Right lobe of liver (tissue), 6 donors: Measurements from ENCODE around the gene IQSEC1. TPM values are rescaled to one million over a fixed set of nuclear protein-coding genes. Genes with fewer than 3 reads are reported as not detected.

ENCODE experiments used
- ATAC-seq, 4 donors: fragments of 200-7000 bp; cut with Tn5 transposase; one replicate each; pipeline ENCODE4 v1.9.1; 2020; ENCODE audit warnings: mild to moderate bottlenecking in 4 of 4, moderate library complexity in 4 of 4
- DNase-seq, 3 donors: peaks; one replicate each; pipeline ENCODE4 v3.0.0-alpha.2; 2020
- H3K27ac ChIP-seq, 3 donors: fragments of 200-600 bp; one replicate each; pipeline ENCODE4 v1.8.0; 2022
- H3K27me3 ChIP-seq, 2 donors: fragments of 200-600 bp; one replicate each; pipeline ENCODE4 v1.8.0; 2022
- H3K36me3 ChIP-seq, 4 donors: fragments of 200-600 bp; sonication (generic) in 1 of 4; one replicate each; pipeline versions ENCODE4 v1.5.1 to v1.8.0; 2017 to 2022; ENCODE audit warnings: control low read depth in 1 of 4
- H3K4me1 ChIP-seq, 4 donors: fragments of 200-600 bp; sonication (generic) in 1 of 4; one replicate each; pipeline versions ENCODE4 v1.5.1 to v1.8.0; 2017 to 2022; ENCODE audit warnings: control low read depth in 1 of 4
- H3K4me3 ChIP-seq, 3 donors: fragments of 200-600 bp; one replicate each; pipeline ENCODE4 v1.8.0; 2022
- H3K9me3 ChIP-seq, 4 donors: fragments of 200-600 bp; sonication (generic) in 1 of 4; one replicate each; pipeline versions ENCODE4 v1.5.1 to v1.8.0; 2017 to 2022; ENCODE audit warnings: control low read depth in 1 of 4
- CTCF ChIP-seq, 4 donors: fragments of 200-600 bp in 3 of 4; fragments of 450-650 bp in 1 of 4; IDR thresholded peaks; one replicate each; pipeline versions ENCODE4 v1.5.1 to v1.8.0; 2016 to 2022; ENCODE audit warnings: antibody characterized with exemption in 4 of 4, mild to moderate bottlenecking in 2 of 4
- POLR2A ChIP-seq: fragments of 450-650 bp; IDR thresholded peaks from one replicate; pipeline ENCODE4 v1.6.1; 2017; ENCODE audit warnings: antibody characterized with exemption, mild to moderate bottlenecking
- WGBS: methylation state at CpG from one replicate; pipeline ENCODE4 v1.1.6; 2018; ENCODE audit warnings: low coverage, low lambda C conversion rate; ENCODE audit not compliant: insufficient coverage; ENCODE audit errors: missing lambda C conversion rate; 5-methylcytosine and 5-hydroxymethylcytosine counted together
- intact Hi-C, 2 donors: fragments of 100-400 bp; cut with DNase I; formaldehyde crosslinking; loops; one replicate each; pipeline versions ENCODE4 v1.11.2 to v1.14.1; 2022
- total RNA-seq, 6 experiments: library from RNA; depleted of rRNA in 2 of 6; stranded (reverse); fragments of >200 nt in 2 of 6; fragmentation: NEBNext Ultra II Directional in 3 of 6; extraction: Animal tissue kit (Norgen Biotek cat#: 25700) in 3 of 6; gene quantifications; one replicate each; pipeline versions ENCODE4 v1.1.0 to v1.2.4, GENCODE V29; 2016 to 2023
- donor health status: DM: no; HTN: yes; CAD: no.
- donor health status: DM: no; HTN: no; CAD: no.
- donor health status: DM: no; HTN: no; CAD: no.
- donor health status: DM: no; HTN: yes; CAD: no.
- donor health status: DM: no; HTN: yes; CAD: no.

IQSEC1 gene
- total RNA-seq, 6 experiments from 2014 or later, result 32.1 to 61.3 (median 48.9) TPM

DNA sequence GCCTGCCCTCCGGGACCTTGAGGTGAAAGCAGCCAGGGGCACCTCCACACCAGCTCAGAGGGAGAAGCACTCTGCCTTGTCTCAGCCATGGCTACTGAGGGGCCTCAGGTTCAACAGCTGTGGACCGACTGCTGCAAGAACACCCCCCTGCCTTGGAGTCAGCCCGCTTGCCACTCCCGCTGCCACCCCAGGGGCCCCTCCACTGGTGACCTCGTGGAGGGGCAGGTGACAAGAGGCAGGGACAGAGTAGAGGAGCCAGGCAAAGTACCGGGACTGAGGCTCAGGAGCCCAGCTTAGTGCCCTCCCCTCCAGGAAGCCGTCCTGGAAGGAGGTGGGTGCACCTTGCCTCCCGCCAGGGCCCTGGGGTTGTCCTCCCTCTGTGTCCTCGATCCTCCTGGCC is 152.3 kb downstream of the IQSEC1 start:
- ATAC-seq (no peak), DNase-seq (no peak)
- WGBS, result no CpG with 5 or more reads among the region's 9 CpGs
- no peaks in the 10 kb centered on the region for H3K27me3 ChIP-seq
- intact Hi-C loops, result no loop called here
- no peaks in the 10 kb centered on the region for H3K4me1 ChIP-seq
- TF ChIP-seq POLR2A, result no peak
- no peak for TF ChIP-seq CTCF (IDR thresholded peaks at IDR 0.05)
- no peak overlapping the region for H3K27ac ChIP-seq
- H3K4me3 ChIP-seq, result no peak overlapping the region
- no peaks in the 10 kb centered on the region for H3K9me3 ChIP-seq
- peaks cover 0 to 83% (median 24%) of the 10 kb centered on the region in 4 donors for H3K36me3 ChIP-seq

- ATAC-seq (peak in 2 of 4 donors; percentile 3 to 5), DNase-seq (no peak)
- TF ChIP-seq CTCF (IDR thresholded peaks at IDR 0.05) (no peak), POLR2A (no peak)
- no peak overlapping the region for H3K4me3 ChIP-seq
- no peaks in the 10 kb centered on the region for H3K27me3 ChIP-seq
- peaks cover 0 to 81% (median 25%) of the 10 kb centered on the region in 4 donors for H3K36me3 ChIP-seq
- no peaks in the 10 kb centered on the region for H3K4me1 ChIP-seq
- intact Hi-C loops, result loop anchor here in 1 of 2 donors (10.0 kb wide), 1 partner anchor 66 kb away; no protein-coding TSS in a partner anchor
- no peaks in the 10 kb centered on the region for H3K9me3 ChIP-seq
- no peak overlapping the region for H3K27ac ChIP-seq
- WGBS, result 92% methylated on average over 2 of the region's 10 CpGs
Observed at GRCh38 chr3:12919205-12919604, 154.0 kb downstream of the IQSEC1 start.

DNA sequence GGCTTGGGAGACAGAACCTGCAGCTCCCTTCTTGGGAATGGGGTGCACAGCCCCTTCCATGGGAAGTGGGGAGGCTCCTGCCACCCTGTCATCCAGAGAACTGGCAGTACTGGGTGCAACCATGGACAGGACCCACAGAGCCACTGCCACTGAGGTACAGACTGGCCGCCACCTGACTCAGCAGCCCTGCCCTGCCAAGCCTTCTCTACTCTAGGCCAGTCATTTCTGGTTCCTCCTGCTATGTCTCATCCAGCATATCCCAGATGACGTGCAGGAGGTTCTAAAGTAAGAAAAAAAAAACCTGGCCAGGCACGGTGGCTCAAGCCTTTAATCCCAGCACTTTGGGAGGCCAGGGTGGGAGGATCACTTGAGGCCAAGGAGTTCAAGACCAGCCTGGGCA is 155.0 kb downstream of the IQSEC1 start:
- H3K4me3 ChIP-seq, result no peak overlapping the region
- no peaks in the 10 kb centered on the region for H3K27me3 ChIP-seq
- no peak for DNase-seq
- H3K4me1 ChIP-seq, result no peaks in the 10 kb centered on the region
- TF ChIP-seq POLR2A, result no peak
- no peak for TF ChIP-seq CTCF (IDR thresholded peaks at IDR 0.05)
- H3K9me3 ChIP-seq, result no peaks in the 10 kb centered on the region
- no peak for ATAC-seq
- peaks cover 0 to 82% (median 24%) of the 10 kb centered on the region in 4 donors for H3K36me3 ChIP-seq
- H3K27ac ChIP-seq, result no peak overlapping the region
- 96% methylated on average over 2 of the region's 3 CpGs for WGBS
- intact Hi-C loops, result loop anchor here in 1 of 2 donors (10.0 kb wide), 1 partner anchor 67 kb away; no protein-coding TSS in a partner anchor

GRCh38 chr3:12916159-12916558 is 157.1 kb downstream of the IQSEC1 start:
- peak in 3 of 4 donors; percentile 8 to 51 (median 34) for ATAC-seq
- no peaks in the 10 kb centered on the region for H3K27me3 ChIP-seq
- WGBS, result 33% methylated on average over 1 of the region's 9 CpGs
- H3K4me1 ChIP-seq, result no peaks in the 10 kb centered on the region
- H3K4me3 ChIP-seq, result no peak overlapping the region
- no peak for TF ChIP-seq CTCF (IDR thresholded peaks at IDR 0.05)
- TF ChIP-seq POLR2A, result no peak
- H3K9me3 ChIP-seq, result no peaks in the 10 kb centered on the region
- intact Hi-C loops, result loop anchor here in 1 of 2 donors (10.0 kb wide), 1 partner anchor 69 kb away; no protein-coding TSS in a partner anchor
- H3K36me3 ChIP-seq, result peaks cover 0 to 75% (median 26%) of the 10 kb centered on the region in 4 donors
- no peak for DNase-seq
- H3K27ac ChIP-seq, result no peak overlapping the region
